Heart left ventricle (tissue), 13 donors: ENCODE results near the gene CCNL2.

ENCODE experiments used
- CTCF ChIP-seq, 12 donors: fragments of 200-600 bp; sonication (generic) in 4 of 12; IDR thresholded peaks; one replicate each; pipeline versions ENCODE4 v1.5.0 to v1.8.0; 2018 to 2022; ENCODE audit warnings: antibody characterized with exemption in 12 of 12, mild to moderate bottlenecking in 5 of 12
- POLR2A ChIP-seq, 2 donors: fragments of 450-650 bp; IDR thresholded peaks; one replicate each; pipeline ENCODE4 v1.6.1; 2017; ENCODE audit warnings: antibody characterized with exemption in 2 of 2, mild to moderate bottlenecking in 2 of 2, moderate library complexity in 2 of 2
- donor health status: ischemic (EF 13 %, LVEDD 7.1; RV severe dilation, severe dysfunction).
- donor health status: DM: no; HTN: yes; CAD: no.
- donor health status: DM: no; HTN: no; CAD: no.
- donor health status: ischemic (EF 25% LVEDD 6.9; RV normal size, moderate dysfunction).
- donor health status: ischemic (EF 25% LVEDD 5.7; RV mildly dilated, moderate dysfunction).
- donor health status: ischemic (EF 35%, LVEDD 5.7; RV mildly dilated, moderate dysfunction).
- donor health status: nonischemic (EF 11% LVEDD 7.7; RV severe dilation, severe dysfunction).
- donor health status: DM: yes; HTN: yes; CAD: no.
- donor health status: PGD.
- donor health status: ischemic (EF 29% LVEDD 5.4; RV normal size, mild dysfunction).
- donor health status: nonischemic (EF 23%, LVEDD 6.1; RV moderate dilation, normal function).

GRCh38 chr1:1422465-1423244, 23.5 kb upstream of the CCNL2 start:
- TF ChIP-seq POLR2A (IDR thresholded peaks at IDR 0.05), result no peak
- TF ChIP-seq CTCF (IDR thresholded peaks at IDR 0.05), result no peak
